ENCODE results near the gene SHF. TPM values are rescaled to one million over a fixed set of nuclear protein-coding genes. Genes with fewer than 3 reads are reported as not detected.
A peak's percentile ranks its signal among the peaks of the same experiment; 100 is the strongest.

SHF gene
- total RNA-seq, 1 donor from 2014 or later = 12.3 TPM

GRCh38 chr15:45168751-45169551, 18.8 kb downstream of the SHF start:
- no peak for DNase-seq

GRCh38 chr15:45168286-45168685, 19.5 kb downstream of the SHF start:
- DNase-seq = no peak

- DNase-seq = no peak
Observed at GRCh38 chr15:45167631-45168205, 20.0 kb downstream of the SHF start.

DNA sequence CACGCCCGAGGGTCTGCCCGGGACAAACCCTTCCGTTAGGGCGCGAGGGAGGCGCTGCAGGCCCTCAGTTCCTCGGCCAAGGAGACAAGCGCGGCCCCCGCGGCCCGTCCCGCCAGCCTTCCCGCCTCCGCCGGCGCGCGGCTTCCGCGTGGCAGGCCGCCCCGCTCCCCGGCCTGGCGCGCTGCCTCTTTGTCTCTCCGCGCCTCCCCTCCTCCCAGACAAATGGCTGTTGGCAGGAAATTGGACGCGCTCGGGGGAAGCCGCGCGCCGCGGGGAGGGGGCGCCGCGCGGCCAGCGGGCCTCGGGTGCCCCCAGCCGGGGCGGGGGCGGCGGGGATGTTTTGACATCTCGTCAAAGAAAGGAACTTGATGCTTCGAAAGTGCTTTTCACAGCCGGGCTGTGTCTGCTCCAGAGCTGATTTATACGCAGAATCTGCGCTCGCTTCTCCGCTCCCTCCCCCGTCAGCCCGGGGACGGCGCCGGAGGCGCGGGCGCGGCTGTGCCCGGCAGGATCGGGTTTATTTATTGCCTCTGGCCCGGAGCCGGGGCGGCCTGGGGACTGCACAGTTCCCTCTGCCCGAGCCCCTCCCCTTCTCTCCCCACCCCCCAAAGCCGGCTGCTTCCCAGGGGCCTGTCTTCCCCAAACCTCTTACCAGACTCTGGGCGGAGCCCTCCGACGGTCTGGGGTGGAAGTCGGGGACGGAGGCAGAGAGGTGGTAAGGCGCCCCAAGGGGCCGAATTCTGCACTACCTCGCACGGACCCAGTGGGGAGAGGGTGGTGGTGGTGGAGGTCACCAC, 20.7 kb downstream of the SHF start:
- DNase-seq = peak; percentile 71

DNA sequence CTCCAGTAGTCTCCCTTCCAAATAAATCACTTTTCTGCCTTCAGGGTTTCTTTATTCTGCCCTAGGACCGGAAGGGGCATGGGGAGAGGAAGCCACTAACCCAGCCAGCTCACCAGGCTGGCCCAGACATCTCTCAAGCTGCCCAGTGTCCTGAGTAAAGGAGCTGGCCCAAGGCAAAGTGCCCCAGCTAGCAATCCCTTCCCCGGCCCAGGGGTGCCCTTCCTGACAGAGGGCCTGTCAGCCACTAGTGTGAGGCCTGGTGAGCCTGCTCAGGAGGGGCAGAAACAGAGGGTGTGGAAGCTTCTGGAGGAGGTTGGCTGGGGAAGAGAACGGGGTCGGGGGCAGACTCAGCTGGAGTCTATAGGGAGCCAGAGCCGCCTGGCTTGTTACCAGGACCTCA, 22.2 kb downstream of the SHF start:
- DNase-seq = no peak

DNA sequence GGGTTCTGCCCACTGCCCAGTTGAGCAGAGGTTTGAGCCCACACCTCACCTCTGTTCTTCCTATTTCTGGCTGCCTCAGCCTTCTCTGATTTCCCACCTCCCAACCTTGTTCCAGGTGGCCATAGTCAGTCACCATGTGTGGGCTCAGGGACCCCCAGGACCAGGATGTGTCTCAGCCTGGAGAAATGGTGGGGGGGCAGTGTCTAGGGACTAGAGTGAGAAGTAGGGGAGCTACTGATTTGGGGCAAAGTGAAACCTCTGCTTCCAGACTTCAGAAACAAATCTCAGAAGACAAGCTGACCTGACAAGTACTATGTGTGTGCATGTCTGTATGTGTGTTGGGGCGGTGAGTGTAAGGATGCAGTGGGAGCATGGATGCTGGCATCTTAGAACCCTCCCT, 22.9 kb downstream of the SHF start:
- DNase-seq = no peak

GRCh38 chr15:45163508-45163856, 24.3 kb downstream of the SHF start:
- no peak for DNase-seq

GRCh38 chr15:45162771-45163507, 24.8 kb downstream of the SHF start:
- DNase-seq = peak; percentile 49

DNA sequence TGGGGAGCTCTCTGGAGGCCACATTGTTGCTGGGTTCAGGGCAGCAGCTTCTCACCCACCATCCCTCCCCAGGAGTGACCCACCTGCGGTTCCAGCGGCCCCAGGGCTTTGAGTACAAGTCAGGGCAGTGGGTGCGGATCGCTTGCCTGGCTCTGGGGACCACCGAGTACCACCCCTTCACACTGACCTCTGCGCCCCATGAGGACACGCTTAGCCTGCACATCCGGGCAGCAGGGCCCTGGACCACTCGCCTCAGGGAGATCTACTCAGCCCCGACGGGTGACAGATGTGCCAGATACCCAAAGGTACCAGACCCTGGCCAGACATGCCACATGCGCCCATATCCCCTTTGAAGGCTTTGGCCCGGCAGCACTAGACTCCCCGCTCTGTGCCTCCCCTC, 26.1 kb downstream of the SHF start:
- DNase-seq = no peak

- DNase-seq = peak; percentile 12
Observed at GRCh38 chr15:45157974-45158373, 29.8 kb downstream of the SHF start.

DNA sequence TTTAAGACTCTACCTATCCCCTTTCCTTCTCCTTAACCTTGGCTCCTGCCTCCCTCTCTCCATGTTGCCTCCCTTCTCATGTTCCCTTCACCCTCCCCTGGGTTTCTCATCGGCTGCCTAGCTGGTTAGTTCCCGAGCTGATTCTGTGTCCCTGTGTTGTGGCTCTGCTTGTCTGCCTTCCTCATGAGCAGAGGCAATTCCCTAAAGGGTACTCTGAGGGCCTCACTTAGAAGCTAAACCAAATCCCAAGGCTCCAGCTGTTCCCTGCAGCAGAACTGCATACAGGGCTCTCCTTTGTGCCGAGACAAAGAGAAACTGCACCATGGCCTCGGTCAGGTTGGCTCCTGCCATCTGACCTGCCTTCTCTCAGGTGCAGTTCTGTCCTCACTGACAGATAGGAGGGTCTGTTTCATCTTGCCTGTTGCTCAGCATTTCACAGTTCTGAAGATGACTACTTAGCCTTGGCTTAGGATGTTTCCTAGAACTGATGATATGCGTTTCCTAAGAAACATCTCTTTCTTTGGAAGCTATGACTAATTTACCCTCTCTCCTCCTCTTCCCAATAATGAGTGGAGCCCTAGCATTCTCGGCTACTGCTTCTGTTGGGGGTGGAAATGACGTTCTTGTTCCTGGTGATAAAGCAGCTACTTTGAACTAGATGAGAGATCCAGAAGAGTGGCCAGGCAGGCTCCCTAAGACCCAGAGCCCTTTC, 30.9 kb downstream of the SHF start:
- no peak for DNase-seq

- DNase-seq = no peak
Observed at GRCh38 chr15:45155739-45156138, 32.0 kb downstream of the SHF start.

- DNase-seq = no peak
Observed at GRCh38 chr15:45151998-45152828, 35.6 kb downstream of the SHF start.

- no peak for DNase-seq
Observed at GRCh38 chr15:45150997-45151396, 36.8 kb downstream of the SHF start.

- DNase-seq = no peak
Observed at GRCh38 chr15:45150481-45150880, 37.3 kb downstream of the SHF start.

- no peak for DNase-seq
Observed at GRCh38 chr15:45149060-45149459, 38.7 kb downstream of the SHF start.

DNA sequence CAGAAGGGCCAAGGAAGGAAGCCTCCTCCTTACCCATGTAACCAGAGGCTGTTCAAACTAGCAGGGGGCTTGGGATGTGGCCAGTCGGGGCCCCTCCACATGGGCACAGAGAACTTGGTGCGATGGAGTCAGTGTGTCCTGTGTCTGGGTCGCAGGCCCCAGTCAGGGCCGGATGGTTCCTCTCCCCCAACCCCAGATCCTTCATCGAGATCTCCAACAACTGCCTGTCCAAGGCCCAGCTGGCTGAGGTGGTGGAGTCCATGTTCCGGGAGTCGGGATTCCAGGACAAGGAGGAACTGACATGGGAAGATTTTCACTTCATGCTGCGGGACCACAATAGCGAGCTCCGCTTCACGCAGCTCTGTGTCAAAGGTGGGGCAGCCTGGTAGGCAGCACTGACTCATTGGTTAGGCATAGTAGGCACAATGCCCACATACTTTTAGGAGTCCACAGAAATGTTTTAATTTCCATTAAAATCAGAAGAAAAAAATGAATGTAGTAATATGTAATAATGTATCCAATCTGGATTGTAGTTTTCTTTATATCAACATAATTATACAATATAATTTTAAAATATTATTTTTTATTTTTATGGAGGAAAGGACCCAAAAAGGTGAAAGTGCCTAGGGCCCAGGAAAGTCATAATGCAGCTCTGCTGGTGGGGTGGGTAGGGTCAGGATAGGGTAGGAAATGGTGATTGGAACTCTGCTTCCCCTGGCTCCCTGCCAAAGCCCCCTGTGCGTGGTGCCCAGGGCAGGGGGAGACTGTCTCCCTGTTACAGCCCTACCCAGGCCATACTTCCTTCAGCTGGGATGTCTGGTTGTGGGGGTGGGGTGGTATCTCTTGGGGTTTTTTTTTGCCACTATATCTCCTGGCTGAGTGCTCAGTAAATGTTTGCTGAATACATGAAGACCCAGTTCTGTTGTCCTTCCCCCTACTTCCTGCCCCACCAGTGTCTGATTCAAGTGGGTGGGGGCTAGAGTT, 39.4 kb downstream of the SHF start:
- no peak for DNase-seq

GRCh38 chr15:45147606-45148005, 40.2 kb downstream of the SHF start:
- no peak for DNase-seq

GRCh38 chr15:45146405-45146804, 41.4 kb downstream of the SHF start:
- DNase-seq = peak; percentile 14

- DNase-seq = no peak
Observed at GRCh38 chr15:45144775-45145174, 43.0 kb downstream of the SHF start.

All from skin of body (tissue), 2 donors.